Gastrocnemius medialis (tissue), 4 donors: Measurements from ENCODE around the gene ZBTB44. TPM values are rescaled to one million over a fixed set of nuclear protein-coding genes. Genes with fewer than 3 reads are reported as not detected.

Experiments used
- ATAC-seq, 2 donors: fragments of 150-250 bp; one replicate each; pipeline ENCODE4 v1.9.1; 2016
- DNase-seq, 2 donors: peaks; one replicate each; pipeline ENCODE4 v3.0.0-alpha.2; 2019
- H3K27ac ChIP-seq, 4 donors: fragments of 200-600 bp; sonication (generic); 1 replicate in 1 of 4; 2 replicates in 3 of 4; pipeline ENCODE4 v1.5.1; 2016 to 2018; ENCODE audit warnings: mild to moderate bottlenecking in 2 of 4, moderate library complexity in 1 of 4
- H3K27me3 ChIP-seq, 3 donors: fragments of 200-600 bp; sonication (generic) in 2 of 3; 1 replicate in 1 of 3; 2 replicates in 2 of 3; pipeline versions ENCODE4 v1.5.1 to v1.6.0; 2016 to 2019; ENCODE audit warnings: mild to moderate bottlenecking in 1 of 3, moderate library complexity in 1 of 3
- H3K36me3 ChIP-seq, 2 donors: fragments of 200-600 bp; sonication (generic) in 1 of 2; one replicate each; pipeline ENCODE4 v1.5.1; 2017 to 2018
- H3K4me1 ChIP-seq, 2 donors: fragments of 200-600 bp; sonication (generic) in 1 of 2; one replicate each; pipeline ENCODE4 v1.5.1; 2016 to 2017; ENCODE audit warnings: mild to moderate bottlenecking in 2 of 2
- H3K4me3 ChIP-seq, 4 donors: fragments of 200-600 bp; sonication (generic) in 3 of 4; 1 replicate in 1 of 4; 2 replicates in 3 of 4; pipeline ENCODE4 v1.5.1; 2016 to 2019; ENCODE audit warnings: mild to moderate bottlenecking in 2 of 4
- H3K9me3 ChIP-seq, 3 donors: fragments of 200-600 bp; sonication (generic) in 2 of 3; 1 replicate in 1 of 3; 2 replicates in 2 of 3; pipeline ENCODE4 v1.5.1; 2016 to 2019
- CTCF ChIP-seq, 5 experiments: fragments of 450-650 bp in 3 of 5; fragments of 200-600 bp in 2 of 5; sonication (generic) in 2 of 5; IDR thresholded peaks in 4 of 5; conservative IDR thresholded peaks in 1 of 5; 1 replicate in 4 of 5; 2 replicates in 1 of 5; pipeline ENCODE4 v1.5.1; 2016 to 2019; ENCODE audit warnings: antibody characterized with exemption in 5 of 5, mild to moderate bottlenecking in 3 of 5, moderate library complexity in 3 of 5
- POLR2A ChIP-seq, 2 donors: fragments of 450-650 bp; IDR thresholded peaks; one replicate each; pipeline ENCODE4 v1.6.1; 2017; ENCODE audit warnings: antibody characterized with exemption in 2 of 2, mild to moderate bottlenecking in 2 of 2, moderate library complexity in 2 of 2
- in situ Hi-C, 4 donors: fragments of 200-750 bp; cut with MboI; loops; one replicate each; pipeline versions ENCODE4 v1.15.0 to v1.8.0; 2017; ENCODE audit warnings: low sequenced_read_pairs in 4 of 4
- intact Hi-C: fragments of 100-400 bp; cut with DNase I; formaldehyde crosslinking; loops from one replicate; pipeline ENCODE4 v1.15.1; 2023; ENCODE audit warnings: low total_unique reads
- total RNA-seq, 4 donors: library from RNA; depleted of rRNA; stranded (reverse); fragments of >200 nt; gene quantifications; one replicate each; pipeline versions ENCODE4 v1.1.0 to v1.2.3, GENCODE V29; 2016

Gene ZBTB44
- total RNA-seq, 4 donors from 2014 or later: 57.4 to 108 (median 68.8) TPM

GRCh38 chr11:130314184-130314749 is 450 bp downstream of the ZBTB44 start:
- Histone ChIP-seq H3K36me3 (no peaks in the 10 kb centered on the region), H3K27me3 (no peaks in the 10 kb centered on the region), H3K4me1 (peaks cover 33 to 42% of the 10 kb centered on the region in 2 donors), H3K27ac (peak overlapping the region; percentile 93 to 99 (median 95)), H3K9me3 (no peaks in the 10 kb centered on the region), H3K4me3 (peak overlapping the region; percentile 79 to 90 (median 86))
- in situ Hi-C loops: no loop called here
- intact Hi-C loops: loop anchor here (1.0 to 10.0 kb wide), 4 partner anchors 55 to 603 kb away; partner anchors contain the start of genes PRDM10 and SNX19
- TF ChIP-seq CTCF (IDR thresholded peaks at IDR 0.05 in 4 of 5, conservative IDR thresholded peaks at IDR 0.05 in 1 of 5) (no peak), POLR2A (IDR thresholded peaks at IDR 0.05) (peak; percentile 37 to 55)
- ATAC-seq: peak; percentile 74 to 78
- DNase-seq: peak; percentile 56 to 69

GRCh38 chr11:130313383-130314183 is 1.1 kb downstream of the ZBTB44 start:
- in situ Hi-C loops: no loop called here
- TF ChIP-seq POLR2A (IDR thresholded peaks at IDR 0.05) (no peak), CTCF (IDR thresholded peaks at IDR 0.05 in 4 of 5, conservative IDR thresholded peaks at IDR 0.05 in 1 of 5) (no peak)
- DNase-seq (no peak), ATAC-seq (peak; percentile 27 to 35)
- Histone ChIP-seq H3K4me3 (peak overlapping the region; percentile 79 to 90 (median 86)), H3K27ac (peak overlapping the region; percentile 93 to 99 (median 95)), H3K36me3 (no peaks in the 10 kb centered on the region), H3K4me1 (peaks cover 33 to 42% of the 10 kb centered on the region in 2 donors), H3K27me3 (no peaks in the 10 kb centered on the region), H3K9me3 (no peaks in the 10 kb centered on the region)
- intact Hi-C loops: loop anchor here (1.0 to 10.0 kb wide), 4 partner anchors 56 to 604 kb away; partner anchors contain the start of genes PRDM10 and SNX19

GRCh38 chr11:130312046-130312445 is 2.7 kb downstream of the ZBTB44 start:
- no peak overlapping the region for H3K4me3 ChIP-seq
- no peaks in the 10 kb centered on the region for H3K9me3 ChIP-seq
- no peaks in the 10 kb centered on the region for H3K27me3 ChIP-seq
- TF ChIP-seq POLR2A (IDR thresholded peaks at IDR 0.05): no peak
- no peak for TF ChIP-seq CTCF (IDR thresholded peaks at IDR 0.05 in 4 of 5, conservative IDR thresholded peaks at IDR 0.05 in 1 of 5)
- in situ Hi-C loops (no loop called here), intact Hi-C loops (loop anchor here (5.0 to 10.0 kb wide), 2 partner anchors 237 to 605 kb away; partner anchors contain the start of gene SNX19)
- peaks cover 29 to 42% of the 10 kb centered on the region in 2 donors for H3K4me1 ChIP-seq
- ATAC-seq (no peak), DNase-seq (no peak)
- no peak overlapping the region for H3K27ac ChIP-seq
- no peaks in the 10 kb centered on the region for H3K36me3 ChIP-seq

GRCh38 chr11:130310622-130311021 is 4.1 kb downstream of the ZBTB44 start:
- no peaks in the 10 kb centered on the region for H3K36me3 ChIP-seq
- intact Hi-C loops: loop anchor here (5.0 to 10.0 kb wide), 2 partner anchors 236 to 607 kb away; partner anchors contain the start of gene SNX19
- H3K9me3 ChIP-seq: no peaks in the 10 kb centered on the region
- H3K27me3 ChIP-seq: no peaks in the 10 kb centered on the region
- H3K4me3 ChIP-seq: no peak overlapping the region
- H3K27ac ChIP-seq: no peak overlapping the region
- in situ Hi-C loops: no loop called here
- no peak for ATAC-seq
- no peak for DNase-seq
- TF ChIP-seq POLR2A (IDR thresholded peaks at IDR 0.05): no peak
- TF ChIP-seq CTCF (IDR thresholded peaks at IDR 0.05 in 4 of 5, conservative IDR thresholded peaks at IDR 0.05 in 1 of 5): no peak
- peaks cover 29 to 42% of the 10 kb centered on the region in 2 donors for H3K4me1 ChIP-seq
